Motor neuron (in vitro differentiated cells): Measurements from ENCODE around the gene TMEM98. TPM values are rescaled to one million over a fixed set of nuclear protein-coding genes. Genes with fewer than 3 reads are reported as not detected.

Experiments
- ATAC-seq, 8 experiments: fragments of 200-7000 bp; cut with Tn5 transposase; replicated peaks in 6 of 8; 2 replicates each; pipeline ENCODE4 v1.8.0; 2021; ENCODE audit warnings: mild to moderate bottlenecking in 8 of 8, moderate library complexity in 8 of 8
- H3K27ac ChIP-seq, 2 donors: fragments of 250-450 bp; sonication (Bioruptor Pico); 2 replicates each; pipeline ENCODE4 v1.9.0; 2021; ENCODE audit warnings: antibody characterized with exemption in 2 of 2, mild to moderate bottlenecking in 2 of 2, moderate library complexity in 1 of 2
- H3K4me1 ChIP-seq, 2 donors: fragments of 250-450 bp; sonication (Bioruptor Pico); replicated peaks in 1 of 2; 2 replicates each; pipeline ENCODE4 v1.6.1; 2021; ENCODE audit warnings: antibody characterized with exemption in 2 of 2, mild to moderate bottlenecking in 2 of 2, moderate library complexity in 1 of 2
- H3K4me3 ChIP-seq, 5 donors: fragments of 250-450 bp; sonication (Bioruptor Pico); 2 replicates each; pipeline ENCODE4 v1.9.0; 2021; ENCODE audit warnings: antibody characterized with exemption in 5 of 5, mild to moderate bottlenecking in 5 of 5, moderate library complexity in 4 of 5
- WGBS, 10 experiments: fragments of 450-650 bp; shearing (Covaris generic); methylation state at CpG; one replicate each; pipeline ENCODE4 v1.0.0; 2022; 5-methylcytosine and 5-hydroxymethylcytosine counted together
- in situ Hi-C, 9 experiments: fragments of 400-800 bp; cut with MboI; loops; one replicate each; pipeline ENCODE4 v1.15.0; 2021; ENCODE audit warnings: low sequenced_read_pairs in 9 of 9, low pct_unique_long_range_greater_than_20kb in 2 of 9; ENCODE audit not compliant: unreplicated experiment in 9 of 9
- total RNA-seq, 8 experiments: library from RNA; unstranded; fragments of 300-600 nt; gene quantifications; 2 replicates each; pipeline versions ENCODE4 v1.2.3 to v1.2.4, GENCODE V29; 2022

The TMEM98 gene
- total RNA-seq, 8 experiments from 2014 or later, result 7.7 to 48.6 (median 20.9) TPM

DNA sequence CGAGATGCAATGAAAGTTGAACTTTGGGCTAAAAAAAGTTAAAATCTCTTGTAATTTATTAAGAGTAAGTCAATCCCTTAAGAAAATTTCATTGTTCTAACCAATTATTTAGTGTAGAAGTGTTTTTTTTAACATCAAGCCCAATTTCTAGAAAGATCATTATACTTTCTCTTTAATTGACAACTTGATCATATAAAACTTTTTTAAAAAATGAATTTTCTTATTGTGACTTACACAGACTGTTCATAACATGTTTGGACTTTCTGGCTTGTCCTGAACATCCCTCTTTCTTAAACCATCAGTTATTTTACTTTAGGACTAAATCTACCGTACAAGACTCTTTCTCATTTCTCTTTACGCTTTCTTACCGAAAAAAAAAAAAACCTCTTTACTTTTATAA is 26.2 kb upstream of the TMEM98 start:
- in situ Hi-C loops, result loop anchor here in 3 of 9 experiments (25.0 kb wide), 1 partner anchor 114 kb away; no protein-coding TSS in a partner anchor
- no peak overlapping the region for H3K27ac ChIP-seq
- no peak for ATAC-seq
- no peak overlapping the region for H3K4me3 ChIP-seq
- 55 to 100% (median 89%) methylated on average over 1 to 4 of the region's 4 CpGs for WGBS, 10 experiments
- H3K4me1 ChIP-seq, result no peaks in the 10 kb centered on the region

DNA sequence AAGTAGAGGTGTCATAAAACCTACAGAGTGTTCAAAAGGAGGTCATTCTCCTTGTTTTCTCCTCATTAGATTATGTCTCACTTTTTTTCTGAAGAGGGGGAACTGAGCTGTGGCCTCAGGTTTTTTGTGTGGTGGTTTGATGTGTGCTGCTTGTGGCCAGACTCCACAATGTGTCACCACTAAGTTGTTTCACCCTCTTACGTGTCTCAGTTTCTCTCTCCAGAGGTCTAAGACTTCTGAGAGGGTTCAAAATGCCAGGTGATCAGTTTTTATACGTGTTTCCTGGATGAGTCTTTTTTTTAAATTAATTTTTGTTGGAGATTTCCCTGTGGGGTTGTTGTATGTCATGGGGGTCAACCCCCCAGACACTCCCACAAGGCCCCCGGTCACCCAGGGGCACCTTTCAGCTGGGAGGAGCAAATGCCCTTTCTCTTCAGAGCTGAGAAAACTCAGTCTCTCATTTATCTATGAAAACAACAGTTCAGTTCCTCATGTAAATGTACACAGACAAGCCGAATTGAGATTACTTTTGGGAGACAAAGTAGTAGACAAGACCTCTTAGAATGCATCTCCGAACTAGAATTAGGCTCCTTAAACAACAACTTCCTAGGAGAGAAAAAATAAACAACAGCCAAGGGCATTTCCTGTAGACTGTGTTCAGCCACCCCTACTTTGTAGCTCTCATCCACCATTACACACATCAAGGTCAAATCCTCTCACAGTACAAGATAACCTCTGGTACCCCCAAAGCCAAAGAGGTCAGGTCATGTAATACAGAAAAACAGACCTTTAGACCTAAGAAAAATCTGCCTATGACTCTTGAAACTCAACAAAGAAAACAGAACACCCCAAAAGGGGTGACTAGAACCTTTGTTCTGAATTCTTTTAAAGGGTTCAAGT is 23.9 kb upstream of the TMEM98 start:
- ATAC-seq, result no peak
- WGBS, 10 experiments, result 55 to 78% (median 62%) methylated on average over 2 to 4 of the region's 5 CpGs; no CpG with 5 or more reads in 1 of the 10 experiments
- in situ Hi-C loops, result loop anchor here in 3 of 9 experiments (25.0 kb wide), 1 partner anchor 117 kb away; no protein-coding TSS in a partner anchor
- Histone ChIP-seq H3K4me3 (no peak overlapping the region), H3K4me1 (no peaks in the 10 kb centered on the region), H3K27ac (no peak overlapping the region)

DNA sequence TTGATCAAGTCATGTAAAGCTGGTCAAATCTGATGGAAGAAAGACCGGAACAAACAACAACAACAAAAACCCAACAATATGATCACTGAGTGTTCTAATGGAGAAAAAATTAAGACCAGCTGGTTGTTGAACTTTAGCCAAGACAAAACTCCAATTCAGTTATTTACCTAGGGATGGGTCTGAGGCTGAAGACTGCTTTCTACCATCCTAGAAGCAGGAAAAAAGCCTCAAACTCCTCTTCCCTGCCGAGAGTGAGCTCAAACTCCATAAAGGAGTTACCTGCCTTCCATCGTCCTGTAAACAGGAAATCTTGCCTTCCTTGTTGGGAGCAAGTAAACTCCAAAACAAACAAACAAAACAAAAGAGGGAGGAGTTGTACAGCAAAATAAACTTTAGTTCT is 23.1 kb upstream of the TMEM98 start:
- in situ Hi-C loops, result loop anchor here in 3 of 9 experiments (25.0 kb wide), 1 partner anchor 118 kb away; no protein-coding TSS in a partner anchor
- ATAC-seq, result no peak
- Histone ChIP-seq H3K4me1 (no peaks in the 10 kb centered on the region), H3K27ac (no peak overlapping the region), H3K4me3 (no peak overlapping the region)
- 28 to 78% (median 60%) methylated on average over 1 to 3 of the region's 3 CpGs for WGBS, 10 experiments

DNA sequence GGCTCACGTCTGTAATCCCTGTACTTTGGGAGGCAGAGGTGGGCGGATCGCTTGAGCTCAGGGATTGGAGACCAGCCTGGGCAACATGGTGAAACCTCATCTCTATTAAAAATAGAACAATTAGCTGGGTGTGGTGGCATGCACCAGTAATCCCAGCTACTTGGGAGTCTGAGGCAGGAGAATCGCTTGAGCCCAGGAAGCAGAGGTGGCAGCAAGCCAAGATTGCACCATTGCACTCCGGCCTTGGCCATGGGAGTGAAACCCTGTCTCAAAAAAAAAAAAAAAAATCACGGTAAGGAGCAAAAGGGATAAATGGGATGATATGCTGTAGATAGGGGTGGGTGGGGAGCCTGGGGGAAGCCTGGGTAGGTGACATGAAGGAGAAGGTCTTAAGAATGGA is 20.4 kb upstream of the TMEM98 start:
- Histone ChIP-seq H3K27ac (no peak overlapping the region), H3K4me1 (no peaks in the 10 kb centered on the region), H3K4me3 (no peak overlapping the region)
- ATAC-seq, result no peak
- WGBS, 10 experiments, result 60 to 83% (median 80%) methylated on average over 1 to 3 of the region's 6 CpGs; no CpG with 5 or more reads in 6 of the 10 experiments
- in situ Hi-C loops, result loop anchor here in 3 of 9 experiments (25.0 kb wide), 1 partner anchor 120 kb away; no protein-coding TSS in a partner anchor

DNA sequence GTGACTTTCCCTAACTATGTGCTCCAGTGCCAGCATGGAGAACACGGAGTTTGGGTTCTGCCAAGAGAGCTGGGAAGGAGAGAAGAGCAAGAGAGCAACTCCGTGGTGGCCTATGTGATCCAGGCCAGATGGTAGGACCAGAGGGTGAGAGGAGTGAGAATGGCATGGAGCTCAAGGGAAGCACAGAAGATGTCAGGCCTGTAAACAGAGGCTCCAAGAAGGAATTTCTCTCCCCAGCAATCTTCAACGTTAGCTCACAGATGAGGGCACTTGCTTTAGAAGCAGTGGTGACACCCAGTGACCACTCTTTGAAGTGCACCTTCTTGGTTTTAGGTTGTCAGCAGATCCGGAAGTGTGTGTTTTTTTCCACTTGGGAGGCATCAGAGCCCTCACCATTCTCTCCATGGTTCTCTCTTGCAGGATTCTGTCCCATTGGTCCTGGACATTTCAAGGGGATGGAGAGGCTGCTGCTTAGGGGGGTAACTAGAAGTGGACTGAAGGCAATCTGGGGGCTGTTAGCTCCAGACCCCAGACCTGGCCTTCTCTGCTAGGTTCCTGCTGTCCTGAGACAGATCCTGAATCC is 18.1 kb upstream of the TMEM98 start:
- no peaks in the 10 kb centered on the region for H3K4me1 ChIP-seq
- H3K4me3 ChIP-seq, result no peak overlapping the region
- in situ Hi-C loops, result loop anchor here in 3 of 9 experiments (25.0 kb wide), 1 partner anchor 123 kb away; no protein-coding TSS in a partner anchor
- H3K27ac ChIP-seq, result no peak overlapping the region
- ATAC-seq, result peak; percentile 38 to 75 (median 54)
- WGBS, 10 experiments, result 0 to 86% (median 25%) methylated on average over 1 to 4 of the region's 4 CpGs; no CpG with 5 or more reads in 4 of the 10 experiments

DNA sequence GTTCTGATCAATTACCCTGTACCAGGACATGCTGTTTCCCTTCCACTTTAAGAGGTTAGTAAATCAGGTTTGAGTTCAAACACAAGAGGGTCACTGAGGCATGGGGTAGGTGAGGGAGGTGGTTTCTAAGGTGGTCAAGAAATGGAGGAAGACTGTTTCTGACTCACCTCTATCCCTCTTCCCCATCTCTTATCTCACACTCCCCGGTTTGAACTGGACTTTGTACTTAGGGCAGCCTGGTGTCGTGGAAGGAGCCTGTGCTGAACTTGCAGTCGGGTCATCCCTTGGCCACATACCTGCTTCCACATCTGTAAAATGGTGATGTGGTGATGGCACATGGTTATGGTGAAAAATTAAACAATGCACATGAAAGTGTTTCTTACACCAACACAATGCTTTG is 17.2 kb upstream of the TMEM98 start:
- WGBS, 10 experiments, result 75 to 100% (median 87%) methylated on average over 1 to 3 of the region's 3 CpGs; no CpG with 5 or more reads in 2 of the 10 experiments
- in situ Hi-C loops, result loop anchor here in 3 of 9 experiments (25.0 kb wide), 1 partner anchor 123 kb away; no protein-coding TSS in a partner anchor
- no peak overlapping the region for H3K27ac ChIP-seq
- H3K4me3 ChIP-seq, result no peak overlapping the region
- no peak for ATAC-seq
- H3K4me1 ChIP-seq, result no peaks in the 10 kb centered on the region

DNA sequence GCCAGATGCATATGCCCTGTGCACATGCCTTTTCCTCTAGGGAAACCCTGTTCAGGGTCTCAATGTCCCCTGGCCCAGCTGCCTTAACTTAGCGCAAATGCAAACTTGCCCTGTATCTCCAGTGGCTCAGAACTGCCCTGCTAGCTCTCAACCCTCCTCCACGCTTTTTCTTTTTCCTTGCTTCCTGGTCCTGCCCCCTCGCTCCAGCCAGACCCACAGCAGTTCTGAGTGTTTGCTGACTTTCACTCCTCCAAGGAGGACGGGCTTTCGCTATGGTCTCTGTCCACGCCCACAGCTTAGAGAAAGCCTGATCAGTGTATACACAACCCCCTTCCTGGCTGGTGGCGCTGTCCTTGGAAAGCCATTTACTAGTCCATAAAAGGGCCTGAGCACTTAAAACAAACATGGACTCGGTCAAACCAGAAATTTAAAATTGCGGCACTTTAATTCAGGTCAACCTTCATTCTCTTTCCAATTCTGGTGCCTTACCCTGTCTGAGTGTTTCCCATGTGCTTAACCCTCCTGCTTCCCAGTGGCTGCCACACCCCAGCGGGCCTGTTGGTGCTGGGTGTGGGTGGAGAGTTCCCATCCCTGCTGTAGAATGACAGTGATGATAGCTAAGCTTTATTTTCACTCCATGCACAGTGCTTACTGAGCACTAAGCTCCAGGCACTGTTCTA is 15.6 kb upstream of the TMEM98 start:
- Histone ChIP-seq H3K4me3 (no peak overlapping the region), H3K4me1 (no peaks in the 10 kb centered on the region), H3K27ac (peak overlapping the region in 1 of 2 donors; percentile 32)
- peak; percentile 56 to 97 (median 88) for ATAC-seq
- in situ Hi-C loops, result loop anchor here in 3 of 9 experiments (25.0 kb wide), 1 partner anchor 125 kb away; no protein-coding TSS in a partner anchor
- WGBS, 10 experiments, result 8 to 54% (median 44%) methylated on average over 2 to 10 of the region's 10 CpGs; no CpG with 5 or more reads in 2 of the 10 experiments

DNA sequence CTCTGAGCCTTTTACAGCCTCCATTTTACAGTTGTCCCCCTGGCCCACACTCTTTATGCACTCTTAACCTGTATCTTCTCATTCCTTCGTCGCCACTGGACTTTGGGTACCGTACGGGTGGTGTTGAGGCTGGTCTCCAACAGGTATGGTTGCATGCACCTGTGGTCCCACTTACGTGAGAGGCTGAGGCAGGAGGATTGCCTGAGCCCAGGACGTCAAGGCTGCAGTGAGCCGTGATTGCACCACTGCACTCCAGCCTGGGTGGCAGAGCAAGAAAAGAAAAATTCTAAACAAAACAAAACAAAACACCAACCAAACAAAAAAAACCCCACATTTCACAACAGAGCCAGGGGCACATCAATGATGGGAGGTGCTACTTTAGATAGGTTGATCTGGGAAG is 14.4 kb upstream of the TMEM98 start:
- Histone ChIP-seq H3K4me1 (no peaks in the 10 kb centered on the region), H3K4me3 (no peak overlapping the region), H3K27ac (no peak overlapping the region)
- in situ Hi-C loops, result loop anchor here in 3 of 9 experiments (25.0 kb wide), 1 partner anchor 126 kb away; no protein-coding TSS in a partner anchor
- no peak for ATAC-seq
- 80 to 100% (median 94%) methylated on average over 1 to 6 of the region's 7 CpGs; no CpG with 5 or more reads in 2 of the 10 experiments for WGBS, 10 experiments

DNA sequence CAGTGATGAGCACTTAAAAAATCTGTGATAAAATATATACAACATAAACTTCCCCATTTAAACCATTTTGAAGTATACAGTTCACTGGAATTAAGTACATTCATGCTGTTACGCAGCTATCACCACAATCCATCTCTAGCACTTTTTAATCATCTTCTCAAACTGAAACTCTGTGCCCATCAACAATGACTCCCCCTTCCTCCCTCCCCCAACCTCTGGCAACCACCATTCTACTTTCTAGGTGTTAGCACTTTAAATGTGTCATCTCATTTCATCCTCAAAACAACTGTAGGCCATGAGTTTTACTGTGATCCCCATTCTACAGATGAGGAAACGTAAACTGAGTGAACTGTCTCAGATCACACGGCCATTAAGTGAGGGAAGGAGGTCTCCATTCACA is 13.8 kb upstream of the TMEM98 start:
- no peaks in the 10 kb centered on the region for H3K4me1 ChIP-seq
- H3K27ac ChIP-seq, result no peak overlapping the region
- no peak overlapping the region for H3K4me3 ChIP-seq
- in situ Hi-C loops, result loop anchor here in 3 of 9 experiments (25.0 kb wide), 1 partner anchor 127 kb away; no protein-coding TSS in a partner anchor
- ATAC-seq, result no peak
- 40 to 100% (median 83%) methylated on average over 1 to 3 of the region's 3 CpGs; no CpG with 5 or more reads in 3 of the 10 experiments for WGBS, 10 experiments

DNA sequence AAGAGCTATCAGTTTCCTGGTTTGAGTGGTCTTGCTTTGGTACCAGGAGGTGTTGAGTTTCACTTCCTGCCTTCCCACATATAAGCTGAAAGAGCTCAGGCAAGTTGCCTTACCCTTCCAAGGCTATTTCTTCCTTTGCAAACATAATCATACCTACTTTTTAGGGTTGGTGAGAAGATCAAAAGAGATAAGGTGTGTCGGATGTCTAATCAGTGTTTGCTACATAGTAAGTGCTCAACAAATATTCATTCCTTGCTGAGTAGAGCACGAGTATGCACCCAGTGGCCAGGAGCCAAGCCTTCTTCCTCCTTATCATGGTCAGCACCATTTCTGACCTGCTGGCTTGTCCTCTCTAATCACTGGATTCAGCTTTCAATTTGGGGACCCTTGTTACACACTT is 12.7 kb upstream of the TMEM98 start:
- no peak overlapping the region for H3K4me3 ChIP-seq
- no peak for ATAC-seq
- no peak overlapping the region for H3K27ac ChIP-seq
- 0 to 100% (median 78%) methylated on average over 1 to 2 of the region's 2 CpGs; no CpG with 5 or more reads in 5 of the 10 experiments for WGBS, 10 experiments
- in situ Hi-C loops, result loop anchor here in 3 of 9 experiments (25.0 kb wide), 1 partner anchor 128 kb away; no protein-coding TSS in a partner anchor
- H3K4me1 ChIP-seq, result no peaks in the 10 kb centered on the region

DNA sequence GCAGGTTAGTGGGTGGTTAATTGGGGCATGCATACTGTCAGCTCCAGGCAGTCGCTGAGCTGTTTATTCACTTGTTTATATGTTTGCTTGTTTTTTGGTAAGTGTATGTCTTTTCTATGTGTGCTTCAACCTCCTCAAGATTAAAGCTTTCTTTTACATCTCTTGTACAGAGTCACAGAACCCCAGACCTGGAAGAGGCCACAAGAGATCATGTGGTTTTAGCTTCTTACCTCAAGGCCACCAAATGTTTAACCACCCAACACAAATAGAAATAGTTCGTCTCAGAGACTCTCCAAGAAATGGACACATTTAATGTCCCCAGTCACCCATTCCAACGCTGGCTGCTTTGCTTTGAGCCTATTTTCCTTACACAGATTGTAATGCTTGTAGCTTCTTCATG is 11.8 kb upstream of the TMEM98 start:
- Histone ChIP-seq H3K4me3 (no peak overlapping the region), H3K27ac (no peak overlapping the region), H3K4me1 (no peaks in the 10 kb centered on the region)
- in situ Hi-C loops, result loop anchor here in 3 of 9 experiments (25.0 kb wide), 1 partner anchor 129 kb away; no protein-coding TSS in a partner anchor
- WGBS, 10 experiments, result 38 to 65% (median 42%) methylated on average over 2 to 3 of the region's 3 CpGs; no CpG with 5 or more reads in 4 of the 10 experiments
- no peak for ATAC-seq

DNA sequence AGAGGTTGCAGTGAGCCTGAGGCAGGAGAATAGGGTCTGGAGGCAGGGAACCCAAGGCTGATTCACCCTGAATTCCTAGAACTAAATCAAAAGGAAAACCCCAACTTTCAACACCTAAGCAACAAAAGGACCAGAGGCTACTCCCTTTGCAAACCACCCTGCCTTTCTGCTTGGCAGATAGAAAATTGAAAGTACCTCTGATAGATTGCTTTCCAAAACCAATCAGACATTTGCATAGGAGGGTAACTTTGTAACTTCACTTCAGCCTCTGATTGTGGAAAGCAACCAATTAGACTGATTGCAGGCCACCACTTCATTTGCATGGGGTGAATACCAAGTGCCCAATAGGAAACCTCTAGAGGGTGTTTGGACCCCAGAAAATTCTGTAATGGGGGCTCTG is 10.9 kb upstream of the TMEM98 start:
- Histone ChIP-seq H3K4me1 (no peaks in the 10 kb centered on the region), H3K4me3 (no peak overlapping the region), H3K27ac (no peak overlapping the region)
- in situ Hi-C loops, result loop anchor here in 3 of 9 experiments (25.0 kb wide), 1 partner anchor 130 kb away; no protein-coding TSS in a partner anchor
- no peak for ATAC-seq
